H9 (cell line): Measurements from ENCODE around the gene CD2BP2. TPM values are rescaled to one million over a fixed set of nuclear protein-coding genes. Genes with fewer than 3 reads are reported as not detected.

Source experiments
- DNase-seq: peaks from one replicate; pipeline ENCODE4 v3.0.0-alpha.2; 2017
- H2AFZ ChIP-seq: one replicate; pipeline ENCODE4 v1.6.1; 2013; ENCODE audit warnings: mild to moderate bottlenecking, low read length, control low read depth, moderate library complexity
- H2AK5ac ChIP-seq: 2 replicates; pipeline ENCODE4 v1.6.1; 2013; ENCODE audit warnings: low read length, control low read depth, mixed read lengths; ENCODE audit not compliant: insufficient read length
- H2BK120ac ChIP-seq: one replicate; pipeline ENCODE4 v1.6.1; 2013; ENCODE audit warnings: low read depth, mild to moderate bottlenecking, low read length, control low read depth, inconsistent platforms; ENCODE audit not compliant: poor library complexity, severe bottlenecking
- H2BK12ac ChIP-seq: 2 replicates; pipeline ENCODE4 v1.6.1; 2013; ENCODE audit warnings: low read length, control low read depth, mixed read lengths, low read depth; ENCODE audit not compliant: insufficient read length
- H2BK15ac ChIP-seq: 2 replicates; pipeline ENCODE4 v1.6.1; 2013; ENCODE audit warnings: low read depth, low read length, control low read depth
- H2BK20ac ChIP-seq: one replicate; pipeline ENCODE4 v1.6.1; 2013; ENCODE audit warnings: low read depth, mild to moderate bottlenecking, low read length, control low read depth, inconsistent platforms; ENCODE audit not compliant: poor library complexity, severe bottlenecking
- H2BK5ac ChIP-seq: 2 replicates; pipeline ENCODE4 v1.6.1; 2013; ENCODE audit warnings: low read length, control low read depth, mixed read lengths; ENCODE audit not compliant: insufficient read length
- H3K14ac ChIP-seq: 2 replicates; pipeline ENCODE4 v1.6.1; 2013; ENCODE audit warnings: low read length, control low read depth; ENCODE audit not compliant: insufficient read depth
- H3K18ac ChIP-seq: 2 replicates; pipeline ENCODE4 v1.6.1; 2013; ENCODE audit warnings: low read depth, mild to moderate bottlenecking, mixed read lengths, low read length, control low read depth; ENCODE audit not compliant: insufficient read length
- H3K23ac ChIP-seq: 2 replicates; pipeline ENCODE4 v1.6.1; 2013; ENCODE audit warnings: low read length, control low read depth, mixed read lengths, low read depth; ENCODE audit not compliant: insufficient read length
- H3K23me2 ChIP-seq: 2 replicates; pipeline ENCODE4 v1.6.1; 2013; ENCODE audit warnings: low read depth, mild to moderate bottlenecking, mixed read lengths, low read length, control low read depth; ENCODE audit not compliant: insufficient read length, poor library complexity, severe bottlenecking
- H3K27ac ChIP-seq: 2 replicates; pipeline ENCODE4 v1.5.1; 2013; ENCODE audit warnings: low read length, control low read depth, mixed read lengths, low read depth; ENCODE audit not compliant: insufficient read length
- H3K27me3 ChIP-seq: 2 replicates; pipeline ENCODE4 v1.6.1; 2013; ENCODE audit warnings: low read length, control low read depth, inconsistent platforms; ENCODE audit not compliant: insufficient read depth
- H3K4ac ChIP-seq: 2 replicates; pipeline ENCODE4 v1.6.1; 2013; ENCODE audit warnings: low read depth, mild to moderate bottlenecking, control low read depth, inconsistent platforms, low read length, moderate library complexity
- H3K4me1 ChIP-seq: 2 replicates; pipeline ENCODE4 v1.6.1; 2013; ENCODE audit warnings: low read length, control low read depth, inconsistent platforms; ENCODE audit not compliant: insufficient read depth
- H3K4me2 ChIP-seq: 2 replicates; pipeline ENCODE4 v1.6.1; 2013; ENCODE audit warnings: low read length, control low read depth, mixed read lengths; ENCODE audit not compliant: insufficient read length, insufficient read depth
- H3K56ac ChIP-seq: 2 replicates; pipeline ENCODE4 v1.6.1; 2013; ENCODE audit warnings: low read depth, mild to moderate bottlenecking, mixed read lengths, low read length, control low read depth; ENCODE audit not compliant: insufficient read length
- H3K79me1 ChIP-seq: 2 replicates; pipeline ENCODE4 v1.6.1; 2013; ENCODE audit warnings: low read depth, mild to moderate bottlenecking, moderate library complexity, low read length, control low read depth, inconsistent platforms; ENCODE audit not compliant: insufficient read depth, poor library complexity, severe bottlenecking
- H3K79me2 ChIP-seq: 2 replicates; pipeline ENCODE4 v1.6.1; 2013; ENCODE audit warnings: low read length, control low read depth, inconsistent platforms; ENCODE audit not compliant: insufficient read depth
- H3K9ac ChIP-seq: 2 replicates; pipeline ENCODE4 v1.6.1; 2013; ENCODE audit warnings: low read length, control low read depth, mixed read lengths; ENCODE audit not compliant: insufficient read length; ENCODE audit errors: extremely low read depth
- H3K9me3 ChIP-seq: one replicate; pipeline ENCODE4 v1.6.1; 2013; ENCODE audit warnings: low read depth, low read length, inconsistent platforms; ENCODE audit not compliant: control insufficient read depth
- H3T11ph ChIP-seq: one replicate; pipeline ENCODE4 v1.6.1; 2013; ENCODE audit warnings: mild to moderate bottlenecking, low read length, control low read depth, inconsistent platforms
- H4K20me1 ChIP-seq: one replicate; pipeline ENCODE4 v1.6.1; 2013; ENCODE audit not compliant: control insufficient read depth, insufficient read length, insufficient read depth
- H4K5ac ChIP-seq: 2 replicates; pipeline ENCODE4 v1.6.1; 2013; ENCODE audit warnings: low read depth, mild to moderate bottlenecking, mixed read lengths, low read length, control low read depth; ENCODE audit not compliant: insufficient read length
- H4K8ac ChIP-seq: replicated peaks from 2 replicates; pipeline ENCODE4 v1.6.1; 2013; ENCODE audit warnings: low read length, control low read depth, mixed read lengths, low read depth; ENCODE audit not compliant: insufficient read length
- H4K91ac ChIP-seq: 2 replicates; pipeline ENCODE4 v1.6.1; 2013; ENCODE audit warnings: low read depth, mild to moderate bottlenecking, moderate library complexity, mixed read lengths, low read length, control low read depth; ENCODE audit not compliant: insufficient read length
- H3K27ac Mint-ChIP-seq, 3 experiments: 2 replicates in 2 of 3; 3 replicates in 1 of 3; pipeline ENCODE4 v1.8.0; 2020 to 2021; ENCODE audit warnings: mixed read lengths in 3 of 3, mild to moderate bottlenecking in 1 of 3, moderate library complexity in 1 of 3
- H3K27me3 Mint-ChIP-seq: 2 replicates; pipeline ENCODE4 v1.8.0; 2021; ENCODE audit warnings: low read depth, mild to moderate bottlenecking, moderate library complexity, mixed read lengths
- H3K36me3 Mint-ChIP-seq, 3 experiments: 2 replicates in 2 of 3; 3 replicates in 1 of 3; pipeline ENCODE4 v1.8.0; 2020 to 2021; ENCODE audit warnings: low read depth in 3 of 3, mixed read lengths in 3 of 3; ENCODE audit not compliant: insufficient read depth in 1 of 3
- H3K4me1 Mint-ChIP-seq, 2 experiments: 2 replicates each; pipeline ENCODE4 v1.8.0; 2020; ENCODE audit warnings: mixed read lengths in 2 of 2
- H3K4me3 Mint-ChIP-seq, 2 experiments: 2 replicates in 1 of 2; 3 replicates in 1 of 2; pipeline ENCODE4 v1.8.0; 2020 to 2021; ENCODE audit warnings: mild to moderate bottlenecking in 2 of 2, mixed read lengths in 2 of 2, moderate library complexity in 1 of 2
- H3K9me3 Mint-ChIP-seq, 2 experiments: 2 replicates in 1 of 2; 3 replicates in 1 of 2; pipeline ENCODE4 v1.8.0; 2020; ENCODE audit warnings: mild to moderate bottlenecking in 2 of 2, mixed read lengths in 2 of 2, moderate library complexity in 1 of 2
- WGBS: extraction: QIAGEN DNeasy Blood & Tissue Kit; methylation state at CpG from one replicate; pipeline ENCODE4 v1.1.7; 2013; ENCODE audit warnings: missing lambda C conversion rate, low lambda C conversion rate, mixed read lengths; ENCODE audit not compliant: insufficient read length; ENCODE audit errors: extremely low coverage; 5-methylcytosine and 5-hydroxymethylcytosine counted together
- total RNA-seq: library from RNA; stranded (reverse); gene quantifications from 2 replicates; pipeline ENCODE4 v1.2.1, GENCODE V29; 2021
- TF ChIP-seq, protein P1 (sequence below): fragments of 200-600 bp; sonication (generic); conservative IDR thresholded peaks from 3 replicates; pipeline ENCODE4 v1.8.0; 2021; ENCODE audit warnings: antibody characterized with exemption, mild to moderate bottlenecking

The CD2BP2 gene
- total RNA-seq, 1 experiment from 2014 or later: 90.1 TPM

DNA sequence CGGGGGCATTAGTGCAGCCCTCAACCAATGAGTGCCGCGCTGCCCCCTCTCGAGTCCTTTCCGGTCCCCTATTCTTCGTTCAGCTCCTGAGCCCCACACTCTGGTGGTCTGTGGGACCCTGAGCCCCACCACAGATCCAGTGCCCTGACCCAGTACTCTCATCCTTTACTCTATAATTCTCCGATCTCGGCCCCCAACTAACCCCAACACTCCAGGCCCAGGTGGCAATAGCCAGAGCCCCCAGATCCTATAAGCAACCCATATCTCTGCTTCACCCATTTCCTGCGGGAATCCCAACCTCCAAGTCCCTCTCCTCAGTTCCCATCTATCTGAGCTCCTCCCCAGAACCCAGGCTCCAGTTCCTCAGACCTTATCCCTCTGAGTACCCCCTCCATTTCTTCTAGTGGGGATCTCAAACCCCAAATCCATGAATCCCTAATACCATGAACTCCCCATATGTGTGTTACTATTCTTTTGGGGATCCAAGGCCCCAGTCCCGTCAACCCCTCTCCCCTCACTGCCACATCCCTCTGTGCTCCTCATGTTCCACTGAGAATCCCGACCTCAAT lies 16.2 kb upstream of the CD2BP2 start:
- Mint-ChIP-seq H3K27ac (peak overlapping the region; percentile 75 to 87 (median 82); a peak in 6 of 7 replicates), H3K4me1 (peaks cover 36 to 47% of the 10 kb centered on the region in 2 experiments), H3K27me3 (peaks cover 2% of the 10 kb centered on the region; the same call in 1 of the 2 replicates), H3K9me3 (peaks cover 0 to 3% of the 10 kb centered on the region in 2 experiments; a peak in 3 of 5 replicates), H3K4me3 (peak overlapping the region; percentile 62 to 79), H3K36me3 (peaks cover 2 to 4% (median 2%) of the 10 kb centered on the region in 3 experiments; a peak in 5 of 7 replicates)
- no CpG with 5 or more reads among the region's 11 CpGs for WGBS
- Histone ChIP-seq H3K4me1 (peaks cover 6% of the 10 kb centered on the region), H4K20me1 (no peaks in the 10 kb centered on the region), H3T11ph (no peak overlapping the region), H3K18ac (no peak overlapping the region), H3K14ac (no peak overlapping the region), H4K8ac (no peak overlapping the region), H3K4me2 (peak overlapping the region; percentile 52), H3K27me3 (no peaks in the 10 kb centered on the region), H3K9ac (no peak overlapping the region), H3K79me2 (no peaks in the 10 kb centered on the region; the same call in none of the 2 replicates), H3K23me2 (peaks cover 10% of the 10 kb centered on the region), H2BK20ac (no peak overlapping the region), H3K4ac (no peak overlapping the region), H2BK15ac (no peak overlapping the region), H2BK120ac (no peak overlapping the region), H2BK5ac (no peak overlapping the region), H4K5ac (no peak overlapping the region), H2BK12ac (no peak overlapping the region), H3K56ac (no peak overlapping the region), H3K9me3 (no peaks in the 10 kb centered on the region), H4K91ac (no peak overlapping the region), H3K79me1 (peaks cover 3% of the 10 kb centered on the region), H3K23ac (no peak overlapping the region), H2AK5ac (no peak overlapping the region), H3K27ac (no peak overlapping the region), H2AFZ (no peak overlapping the region)
- no peak for DNase-seq
- TF ChIP-seq, protein P1, sequence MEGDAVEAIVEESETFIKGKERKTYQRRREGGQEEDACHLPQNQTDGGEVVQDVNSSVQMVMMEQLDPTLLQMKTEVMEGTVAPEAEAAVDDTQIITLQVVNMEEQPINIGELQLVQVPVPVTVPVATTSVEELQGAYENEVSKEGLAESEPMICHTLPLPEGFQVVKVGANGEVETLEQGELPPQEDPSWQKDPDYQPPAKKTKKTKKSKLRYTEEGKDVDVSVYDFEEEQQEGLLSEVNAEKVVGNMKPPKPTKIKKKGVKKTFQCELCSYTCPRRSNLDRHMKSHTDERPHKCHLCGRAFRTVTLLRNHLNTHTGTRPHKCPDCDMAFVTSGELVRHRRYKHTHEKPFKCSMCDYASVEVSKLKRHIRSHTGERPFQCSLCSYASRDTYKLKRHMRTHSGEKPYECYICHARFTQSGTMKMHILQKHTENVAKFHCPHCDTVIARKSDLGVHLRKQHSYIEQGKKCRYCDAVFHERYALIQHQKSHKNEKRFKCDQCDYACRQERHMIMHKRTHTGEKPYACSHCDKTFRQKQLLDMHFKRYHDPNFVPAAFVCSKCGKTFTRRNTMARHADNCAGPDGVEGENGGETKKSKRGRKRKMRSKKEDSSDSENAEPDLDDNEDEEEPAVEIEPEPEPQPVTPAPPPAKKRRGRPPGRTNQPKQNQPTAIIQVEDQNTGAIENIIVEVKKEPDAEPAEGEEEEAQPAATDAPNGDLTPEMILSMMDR: 0 out of 3 replicates have a peak, but pooled peaks have one; percentile 5
